ENCODE results near the gene IQGAP2.

DNA sequence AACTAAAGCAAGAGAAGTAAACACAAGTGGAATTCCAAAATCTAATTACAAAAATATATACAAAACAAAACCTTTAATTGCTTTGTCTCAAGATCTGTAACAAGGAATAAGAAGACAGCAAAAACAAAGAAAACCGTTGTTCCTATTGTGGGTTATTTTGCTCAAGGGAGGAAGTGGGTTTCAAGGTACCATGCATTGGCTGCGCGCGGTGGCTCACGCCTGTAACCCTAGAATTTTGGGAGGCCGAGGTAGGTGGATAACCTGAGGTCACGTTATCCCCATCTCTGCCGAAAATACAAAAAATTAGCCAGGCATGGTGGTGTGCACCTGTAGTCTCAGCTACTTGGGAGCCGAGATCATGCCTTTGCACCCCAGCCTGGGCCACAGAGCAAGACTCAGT lies 12.1 kb upstream of the IQGAP2 start:
- TF ChIP-seq, protein P1, sequence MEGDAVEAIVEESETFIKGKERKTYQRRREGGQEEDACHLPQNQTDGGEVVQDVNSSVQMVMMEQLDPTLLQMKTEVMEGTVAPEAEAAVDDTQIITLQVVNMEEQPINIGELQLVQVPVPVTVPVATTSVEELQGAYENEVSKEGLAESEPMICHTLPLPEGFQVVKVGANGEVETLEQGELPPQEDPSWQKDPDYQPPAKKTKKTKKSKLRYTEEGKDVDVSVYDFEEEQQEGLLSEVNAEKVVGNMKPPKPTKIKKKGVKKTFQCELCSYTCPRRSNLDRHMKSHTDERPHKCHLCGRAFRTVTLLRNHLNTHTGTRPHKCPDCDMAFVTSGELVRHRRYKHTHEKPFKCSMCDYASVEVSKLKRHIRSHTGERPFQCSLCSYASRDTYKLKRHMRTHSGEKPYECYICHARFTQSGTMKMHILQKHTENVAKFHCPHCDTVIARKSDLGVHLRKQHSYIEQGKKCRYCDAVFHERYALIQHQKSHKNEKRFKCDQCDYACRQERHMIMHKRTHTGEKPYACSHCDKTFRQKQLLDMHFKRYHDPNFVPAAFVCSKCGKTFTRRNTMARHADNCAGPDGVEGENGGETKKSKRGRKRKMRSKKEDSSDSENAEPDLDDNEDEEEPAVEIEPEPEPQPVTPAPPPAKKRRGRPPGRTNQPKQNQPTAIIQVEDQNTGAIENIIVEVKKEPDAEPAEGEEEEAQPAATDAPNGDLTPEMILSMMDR (IDR thresholded peaks at IDR 0.05) = no peak
- TF ChIP-seq POLR2AphosphoS5 (IDR thresholded peaks at IDR 0.05) (no peak), POLR2A (IDR thresholded peaks at IDR 0.05) (no peak), EP300 (IDR thresholded peaks at IDR 0.05) (no peak)
